CD4-positive, alpha-beta T cell treated with Interleukin-6 for 4 hours (primary cell): ENCODE results near the gene TTPAL.
A peak's percentile ranks its signal among the peaks of the same experiment; 100 is the strongest.

Source experiments
- DNase-seq: peaks from one replicate; pipeline ENCODE4 v3.0.0-alpha.2; 2020; ENCODE audit warnings: mixed read lengths

Gene TTPAL

DNA sequence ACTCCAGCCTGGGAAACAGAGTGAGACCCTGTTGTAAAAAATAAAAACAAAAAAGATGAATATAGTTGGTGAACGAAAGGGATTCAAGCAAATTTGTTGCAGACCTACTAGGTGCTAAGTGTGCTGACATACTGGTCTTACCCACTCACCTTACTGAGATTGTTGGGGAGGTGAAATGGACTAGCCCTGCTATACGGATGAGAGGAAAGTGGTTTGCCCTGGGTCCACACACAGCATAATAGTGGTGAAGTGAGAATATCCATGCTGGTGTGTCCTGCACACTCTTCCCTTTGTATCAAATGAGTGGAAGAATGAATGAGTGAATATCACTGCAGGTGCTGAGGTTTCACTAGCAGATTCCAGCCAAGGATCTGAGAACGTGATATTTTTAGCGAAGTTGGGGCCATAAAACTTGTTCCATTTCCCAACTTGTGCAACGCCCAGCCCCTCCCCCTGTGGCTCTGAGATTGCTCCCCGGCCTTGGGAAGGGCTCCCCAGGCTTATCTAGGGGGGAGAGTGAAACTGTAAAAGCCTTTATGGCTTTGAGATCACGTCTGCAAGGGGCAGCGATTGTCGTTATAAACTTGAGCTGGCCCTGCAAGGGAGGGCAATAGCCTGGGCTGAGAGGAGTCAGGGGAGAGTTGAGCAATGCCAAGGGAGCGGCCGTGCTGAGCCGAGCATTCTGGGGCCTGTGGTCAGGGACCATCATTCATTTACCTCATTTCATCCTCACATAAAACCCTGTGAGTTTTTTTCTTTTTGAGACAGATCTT, 33.2 kb upstream of the TTPAL start:
- DNase-seq = no peak

- no peak for DNase-seq
Observed at GRCh38 chr20:44445742-44446710, 29.6 kb upstream of the TTPAL start.

DNA sequence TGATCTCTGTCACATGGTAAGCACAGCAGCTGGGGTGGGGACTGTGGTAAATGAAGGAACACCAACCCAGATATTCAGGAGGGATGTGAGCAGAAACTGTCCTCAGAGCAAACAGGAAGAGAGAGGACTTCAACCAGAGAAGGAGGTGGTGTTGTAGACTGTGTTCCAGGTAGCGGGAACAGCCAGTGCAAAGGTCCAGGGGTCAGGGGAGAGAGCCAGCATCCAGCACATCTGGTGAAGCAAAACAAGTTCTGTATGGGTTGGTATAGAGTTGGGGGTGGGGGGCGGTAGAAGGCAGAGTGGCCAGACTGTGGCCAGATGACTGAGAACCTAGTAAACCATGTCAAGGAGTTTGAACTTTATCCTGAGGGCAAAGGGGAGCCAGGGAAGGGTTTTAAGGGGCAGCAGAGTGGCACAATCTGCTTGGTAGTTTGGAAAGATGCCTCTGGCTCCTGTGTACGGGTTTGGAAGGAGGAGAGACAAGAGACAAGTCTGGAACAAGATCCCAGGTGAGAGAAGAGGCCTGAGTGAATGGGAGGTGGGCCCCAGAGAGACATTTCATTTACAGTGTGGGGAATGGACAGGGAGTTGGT, 27.8 kb upstream of the TTPAL start:
- DNase-seq = no peak

GRCh38 chr20:44448753-44449546, 26.7 kb upstream of the TTPAL start:
- no peak for DNase-seq

DNA sequence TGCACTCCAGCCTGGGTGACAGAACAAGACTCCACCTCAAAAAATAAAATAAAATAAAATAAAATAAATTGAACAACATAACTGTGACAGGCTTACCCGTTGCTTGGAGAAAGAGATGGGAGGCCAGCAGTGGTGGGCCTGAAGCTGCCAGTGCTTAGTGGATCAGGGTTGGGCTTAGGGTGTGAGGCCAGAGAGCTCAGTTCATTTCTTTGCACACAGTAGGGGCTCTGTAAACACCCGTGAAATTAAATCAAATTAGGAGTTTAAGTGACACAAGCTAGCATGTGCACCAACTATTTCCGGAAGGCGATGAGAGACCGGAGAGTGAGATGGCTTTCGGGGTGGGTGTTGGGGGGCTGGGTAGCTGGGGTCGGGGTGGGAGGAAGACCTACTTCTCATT, 25.8 kb upstream of the TTPAL start:
- no peak for DNase-seq

DNA sequence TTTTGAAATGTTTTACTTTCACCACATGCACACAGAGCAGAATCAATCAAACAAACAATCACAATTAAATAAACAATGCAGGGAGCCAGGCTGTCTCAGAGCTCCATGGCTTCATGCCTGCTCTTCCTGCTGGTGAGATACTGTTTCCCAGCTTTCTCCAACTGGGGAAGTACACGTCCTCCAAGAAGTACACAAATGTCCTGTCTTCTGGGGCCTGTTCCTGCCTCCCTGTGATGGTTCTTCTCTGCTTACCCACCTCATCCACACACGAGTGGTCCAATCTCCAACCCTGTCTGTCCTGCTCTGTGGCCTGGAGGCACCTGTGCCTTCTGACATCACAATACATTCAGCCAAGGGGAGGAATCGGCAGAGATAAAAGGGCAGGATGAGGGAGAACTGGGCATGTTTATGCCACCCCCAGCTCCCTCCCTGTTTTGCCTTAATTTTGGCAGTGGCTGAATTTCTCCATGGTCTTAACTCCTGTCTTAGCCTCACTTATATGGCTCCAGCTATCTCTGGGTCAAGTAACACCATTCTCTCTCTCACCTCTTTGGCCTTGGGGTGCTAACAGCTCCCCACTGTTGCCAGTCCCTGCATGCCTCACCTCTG, 25.3 kb upstream of the TTPAL start:
- DNase-seq = no peak

DNA sequence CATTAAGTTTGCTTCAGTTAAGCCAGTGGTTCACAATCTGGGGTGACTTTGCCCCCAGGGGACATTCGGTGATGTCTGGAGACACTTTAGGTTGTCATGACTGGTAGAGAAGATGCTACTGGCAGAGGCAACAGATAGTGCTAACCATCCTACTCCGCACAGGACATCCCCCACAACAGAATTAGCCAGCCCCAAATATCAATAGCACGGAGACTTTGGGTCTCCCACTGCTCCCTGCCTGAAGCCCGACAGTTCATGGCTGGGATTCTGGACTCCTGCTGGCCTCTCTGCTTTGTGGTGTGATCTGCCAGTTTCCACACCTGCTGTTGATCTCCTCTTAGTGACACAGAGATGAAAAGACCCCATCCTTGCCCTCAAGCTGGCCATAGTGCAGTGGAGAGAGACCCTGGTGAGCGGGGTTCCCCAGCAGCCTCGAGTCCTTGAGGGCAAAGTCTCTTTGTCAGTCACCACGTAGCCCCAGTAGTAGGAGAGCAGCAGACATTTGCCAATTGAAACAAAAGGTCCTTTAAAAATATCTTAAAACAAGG, 24.7 kb upstream of the TTPAL start:
- no peak for DNase-seq

DNA sequence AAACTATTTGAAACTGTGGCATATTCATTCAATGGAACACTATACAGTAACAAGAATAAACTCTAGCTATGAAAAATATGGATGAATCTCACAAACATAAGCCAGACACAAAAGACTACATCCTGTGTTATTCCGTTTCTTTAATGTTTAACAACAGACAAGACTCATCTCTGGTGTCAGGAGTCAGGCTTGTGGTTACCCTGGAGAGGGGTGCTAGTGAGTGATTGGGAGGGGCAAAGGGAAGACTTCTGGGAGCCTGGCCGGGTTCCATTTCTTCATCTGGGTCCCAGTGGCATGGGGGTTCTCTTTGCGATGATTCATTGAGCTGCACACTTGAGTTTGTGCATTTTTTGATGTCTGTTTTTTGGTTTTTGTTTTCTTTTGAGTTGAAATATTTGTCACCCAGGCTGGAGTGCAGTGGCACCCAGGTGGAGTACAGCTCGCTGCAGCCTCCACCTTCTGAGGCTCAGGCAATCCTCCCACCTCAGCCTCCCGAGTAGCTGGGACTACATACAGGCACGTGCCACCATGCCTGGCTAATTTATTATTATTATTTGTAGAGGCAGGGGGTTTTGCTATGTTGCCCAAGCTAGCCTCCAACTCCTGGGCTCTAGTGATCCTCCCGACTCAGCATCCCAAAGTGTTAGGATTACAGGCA, 21.2 kb upstream of the TTPAL start:
- DNase-seq = no peak

- DNase-seq = no peak
Observed at GRCh38 chr20:44455126-44455525, 20.5 kb upstream of the TTPAL start.

GRCh38 chr20:44456611-44457010, 19.1 kb upstream of the TTPAL start:
- DNase-seq = no peak

DNA sequence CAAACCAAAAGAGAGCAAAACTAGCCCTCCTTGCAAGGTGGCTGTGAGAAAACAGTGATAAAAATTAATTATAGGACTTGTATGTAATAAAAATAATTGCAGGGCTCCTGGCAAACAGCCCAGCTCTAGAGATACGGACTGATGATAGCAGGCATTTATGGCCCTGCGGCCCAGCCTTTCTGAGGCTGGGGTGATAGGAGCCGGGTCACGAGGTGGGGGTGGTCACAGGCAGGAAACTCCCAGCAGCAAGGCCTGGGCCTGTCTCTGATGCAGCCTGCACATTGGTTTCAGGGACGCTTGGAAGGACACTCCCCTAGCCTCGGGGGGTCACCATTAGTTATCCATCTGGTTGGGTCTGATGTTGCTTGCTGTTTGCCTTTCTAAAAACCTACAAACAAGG, 18.7 kb upstream of the TTPAL start:
- no peak for DNase-seq

DNA sequence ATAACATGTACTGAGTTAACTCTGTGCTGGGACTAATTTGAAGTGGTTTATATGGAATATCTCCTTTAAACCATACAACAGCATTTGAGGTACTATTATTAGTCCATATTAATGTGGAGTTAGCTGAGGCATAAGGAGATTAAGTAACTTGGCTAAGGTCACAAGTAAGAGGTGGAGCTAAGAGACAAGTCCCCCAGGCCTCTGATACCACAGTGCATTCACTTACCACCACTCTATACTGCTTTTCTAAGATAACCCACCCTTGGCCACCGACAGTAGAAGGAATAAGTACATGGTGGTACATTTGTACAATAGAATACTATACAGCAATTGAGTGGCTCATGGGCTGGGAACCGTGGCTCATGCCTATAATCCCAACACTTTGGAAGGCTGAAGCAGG, 16.4 kb upstream of the TTPAL start:
- no peak for DNase-seq

DNA sequence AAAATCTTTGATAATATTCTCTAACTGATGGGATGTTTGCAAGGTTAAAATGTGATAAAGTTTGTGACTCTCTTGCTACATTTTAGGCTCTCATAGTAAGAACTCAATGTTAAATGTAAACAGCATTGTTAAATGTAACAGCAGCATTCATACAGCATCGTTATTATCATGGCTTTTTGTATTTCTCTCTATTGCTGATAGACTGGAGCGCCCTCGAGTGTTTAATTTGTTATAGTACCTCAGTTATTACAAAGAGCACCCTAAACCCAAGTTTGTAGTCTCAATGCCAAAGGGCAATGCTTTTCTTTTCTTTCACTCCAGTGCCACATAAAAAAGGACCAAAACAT, 14.9 kb upstream of the TTPAL start:
- DNase-seq = peak; percentile 8

DNA sequence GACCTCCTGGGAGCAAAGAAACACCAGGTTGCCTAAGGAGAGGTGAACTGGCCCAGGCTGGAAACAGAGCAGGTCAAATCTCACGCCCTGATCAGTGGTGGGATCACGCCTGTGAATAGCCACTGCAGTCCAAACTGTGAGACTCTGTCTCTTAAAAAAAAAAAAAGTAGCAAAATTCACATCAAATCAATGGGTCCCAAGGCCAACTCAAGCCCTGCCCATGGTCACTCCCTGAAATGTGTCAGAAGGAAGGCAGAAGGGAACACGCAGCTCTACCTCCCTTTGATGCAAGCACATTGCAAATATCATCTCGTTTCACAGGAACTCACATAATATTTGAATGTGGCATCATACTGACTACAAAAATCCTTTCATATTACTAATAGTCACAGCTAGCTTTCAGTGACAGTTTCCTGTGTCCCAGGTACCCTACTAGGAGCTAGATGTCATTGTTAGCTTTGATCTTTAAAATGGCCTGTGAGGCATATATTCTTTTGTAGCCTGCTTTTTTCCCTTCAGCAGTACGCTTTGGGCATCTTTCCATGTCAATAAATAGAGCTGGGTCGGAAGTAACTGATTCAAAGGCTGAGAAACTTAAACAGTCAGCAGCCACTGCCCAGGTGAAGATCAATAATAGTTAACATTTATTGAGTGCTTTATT, 14.4 kb upstream of the TTPAL start:
- DNase-seq = no peak

DNA sequence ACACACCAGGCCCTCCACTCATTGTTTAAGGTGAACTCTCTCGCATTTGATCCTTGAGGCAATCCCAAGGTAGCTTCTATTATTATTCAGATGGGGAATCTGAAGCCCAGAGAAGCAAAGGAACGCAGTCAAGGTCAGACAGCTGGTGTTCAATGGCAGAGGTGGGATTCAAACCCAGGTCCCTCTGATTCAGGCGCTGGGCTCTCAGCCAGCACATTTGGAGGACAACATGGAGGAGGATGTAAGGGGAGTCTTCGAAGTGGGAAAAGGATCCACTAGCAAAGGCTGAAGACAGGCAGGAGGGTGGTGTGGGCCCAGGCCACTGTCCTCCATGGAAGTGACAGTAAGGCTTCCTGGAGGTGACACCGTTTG, 13.9 kb upstream of the TTPAL start:
- no peak for DNase-seq

GRCh38 chr20:44463466-44463865, 12.2 kb upstream of the TTPAL start:
- no peak for DNase-seq

DNA sequence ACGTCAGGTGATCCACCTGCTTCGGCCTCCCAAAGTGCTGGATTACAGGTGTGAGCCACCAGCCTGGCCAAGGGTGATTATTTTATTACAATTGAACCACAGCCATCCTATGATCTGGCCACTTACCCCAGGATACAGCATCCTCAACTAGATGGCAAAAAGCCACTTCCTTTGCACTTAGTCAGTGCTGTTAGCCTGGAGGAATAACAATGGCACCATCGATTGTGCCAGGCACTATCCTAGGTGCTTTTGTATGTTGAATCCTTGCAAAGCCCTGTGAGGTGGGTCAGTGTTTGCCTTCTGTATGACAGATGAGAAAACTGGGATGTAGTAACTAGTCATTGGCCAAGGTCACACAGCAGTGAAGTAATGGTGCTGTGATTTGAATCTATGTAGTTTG, 11.2 kb upstream of the TTPAL start:
- DNase-seq = no peak

DNA sequence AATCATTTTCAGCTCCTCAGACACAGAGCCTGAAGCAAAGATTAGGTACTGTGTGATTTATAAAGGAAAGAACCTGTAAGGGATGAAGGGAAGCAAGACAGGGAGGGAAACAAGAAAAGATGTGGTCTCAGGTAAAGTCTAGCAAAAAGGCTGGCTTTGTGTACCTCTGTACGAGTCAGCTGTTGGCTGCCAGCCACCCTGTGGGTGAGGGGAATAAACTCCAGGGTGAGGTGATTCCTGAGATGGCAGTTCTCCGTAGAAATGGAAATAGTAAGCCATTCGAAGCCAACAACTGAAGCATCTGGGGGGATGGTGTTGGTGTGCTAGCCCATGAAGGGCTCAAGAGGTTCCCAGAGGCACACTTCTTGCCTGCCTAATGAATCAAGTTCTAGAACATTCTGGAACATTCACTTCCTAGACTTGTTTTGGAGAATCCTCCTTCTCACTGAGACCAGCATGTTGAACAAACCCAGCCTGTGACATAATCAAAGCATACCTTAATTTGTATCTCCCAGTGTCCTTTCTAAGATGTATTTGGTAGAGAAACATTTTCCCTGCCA, 10.6 kb upstream of the TTPAL start:
- no peak for DNase-seq

DNA sequence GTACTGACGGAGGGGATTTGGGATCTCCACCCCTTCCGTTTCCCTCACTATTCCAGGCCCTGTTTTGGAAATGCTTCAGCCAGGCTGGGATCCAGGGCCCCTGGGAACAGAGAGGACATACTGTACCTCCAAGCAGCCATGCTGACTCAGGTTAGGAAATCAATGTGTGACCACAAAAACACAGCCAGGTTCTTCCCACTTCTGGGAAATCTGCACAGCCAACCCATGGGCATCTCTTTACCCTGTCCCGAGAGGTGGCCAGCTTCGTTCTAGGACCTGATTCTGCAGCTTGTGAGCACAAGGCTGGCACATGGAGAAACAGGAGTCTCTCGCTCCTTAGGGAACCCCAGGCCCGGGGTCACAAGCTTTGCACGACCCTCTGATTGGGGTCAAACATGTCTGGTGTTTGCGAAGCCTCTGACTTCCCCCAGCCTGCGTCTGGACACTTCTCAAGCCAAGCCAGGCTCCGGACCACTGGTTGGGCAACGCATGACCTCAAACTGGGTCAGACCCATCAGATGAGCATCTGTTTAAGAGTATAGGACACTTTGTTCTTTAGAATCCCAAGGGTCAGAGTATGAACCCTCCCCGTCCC, 8.3 kb upstream of the TTPAL start:
- no peak for DNase-seq

- DNase-seq = no peak
Observed at GRCh38 chr20:44468044-44468782, 7.5 kb upstream of the TTPAL start.
